ENCODE data around the gene KCNC2.

- TF ChIP-seq POLR2AphosphoS5 (IDR thresholded peaks at IDR 0.05) (no peak), CTCF (IDR thresholded peaks at IDR 0.05) (no peak)
Observed at GRCh38 chr12:75183967-75184366, 25.7 kb downstream of the KCNC2 start.

Measured in prostate gland (tissue), 2 donors.